Measurements from ENCODE around the gene COL23A1.
"Not testable (repeated sequence)": the region's sequence is repeated elsewhere in the genome, so short reads cannot be mapped to it uniquely, and the experiment has no call there.

COL23A1 gene

GRCh38 chr5:178199581-178200434 lies 390.4 kb downstream of the COL23A1 start:
- no peak for DNase-seq

- DNase-seq: no peak
Observed at GRCh38 chr5:178198706-178199105, 391.5 kb downstream of the COL23A1 start.

GRCh38 chr5:178198151-178198550 lies 392.0 kb downstream of the COL23A1 start:
- DNase-seq: not testable (repeated sequence)

- DNase-seq: no peak
Observed at GRCh38 chr5:178196986-178197385, 393.2 kb downstream of the COL23A1 start.

GRCh38 chr5:178196281-178196812 lies 393.8 kb downstream of the COL23A1 start:
- no peak for DNase-seq

GRCh38 chr5:178194026-178194425 lies 396.2 kb downstream of the COL23A1 start:
- DNase-seq: no peak

GRCh38 chr5:178193251-178193809 lies 396.9 kb downstream of the COL23A1 start:
- no peak for DNase-seq

- DNase-seq: no peak
Observed at GRCh38 chr5:178192787-178193186, 397.4 kb downstream of the COL23A1 start.

- DNase-seq: no peak
Observed at GRCh38 chr5:178192244-178192643, 397.9 kb downstream of the COL23A1 start.

GRCh38 chr5:178191661-178192060 lies 398.5 kb downstream of the COL23A1 start:
- DNase-seq: no peak

- DNase-seq: no peak
Observed at GRCh38 chr5:178189433-178189832, 400.8 kb downstream of the COL23A1 start.
